GM18867 (cell line): ENCODE measurements around the gene TAF1A.
A peak's percentile ranks its signal among the peaks of the same experiment; 100 is the strongest.

Experiments used
- ATAC-seq: cut with Tn5 transposase; IDR thresholded peaks from one replicate; pipeline ENCODE4 v1.9.1; 2021; ENCODE audit warnings: mild to moderate bottlenecking, moderate library complexity; ENCODE audit not compliant: unreplicated experiment

Gene TAF1A

DNA sequence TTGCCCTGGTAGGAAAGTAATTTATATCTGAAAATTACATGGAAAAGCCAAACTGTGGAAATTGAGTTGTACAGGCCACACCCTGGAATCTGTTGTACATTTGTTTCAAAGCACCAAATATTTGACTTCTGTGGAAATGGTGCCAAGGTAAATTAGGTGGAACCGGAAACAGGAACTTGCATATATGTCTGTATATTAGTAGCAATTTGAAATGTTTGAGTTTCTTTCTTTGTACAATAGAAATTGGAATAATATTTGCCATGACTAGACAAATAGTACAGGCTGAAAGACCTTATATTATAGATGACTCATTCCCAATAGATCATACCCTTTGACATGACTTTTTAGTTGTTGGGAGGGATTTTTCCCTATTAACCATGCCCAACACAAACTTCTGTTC is 10.5 kb upstream of the TAF1A start:
- ATAC-seq: no peak

- peak; percentile 48 for ATAC-seq
Measured at GRCh38 chr1:222596696-222597095, 7.0 kb upstream of the TAF1A start.

GRCh38 chr1:222594789-222595188 is 5.1 kb upstream of the TAF1A start:
- ATAC-seq: no peak

GRCh38 chr1:222592171-222592570 is 2.4 kb upstream of the TAF1A start:
- ATAC-seq: no peak

DNA sequence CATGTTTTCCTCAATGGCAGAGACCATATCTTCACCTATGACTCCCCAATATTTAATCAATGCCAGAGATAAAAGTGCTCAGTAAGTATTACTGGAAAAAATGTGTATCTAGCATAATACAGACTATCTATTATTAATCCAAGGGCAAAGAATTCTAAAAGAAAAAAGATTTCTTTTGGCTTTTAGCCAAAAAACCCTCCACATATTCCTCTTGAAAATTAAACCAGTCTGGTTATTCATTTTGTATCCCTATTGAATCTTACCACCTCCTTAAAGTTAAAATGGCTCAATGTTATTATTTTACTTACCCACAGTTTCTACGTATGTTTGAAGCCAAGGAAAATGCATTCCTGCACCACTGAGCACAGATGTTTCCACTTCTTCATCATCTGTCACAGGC is 1.6 kb downstream of the TAF1A start:
- no peak for ATAC-seq

DNA sequence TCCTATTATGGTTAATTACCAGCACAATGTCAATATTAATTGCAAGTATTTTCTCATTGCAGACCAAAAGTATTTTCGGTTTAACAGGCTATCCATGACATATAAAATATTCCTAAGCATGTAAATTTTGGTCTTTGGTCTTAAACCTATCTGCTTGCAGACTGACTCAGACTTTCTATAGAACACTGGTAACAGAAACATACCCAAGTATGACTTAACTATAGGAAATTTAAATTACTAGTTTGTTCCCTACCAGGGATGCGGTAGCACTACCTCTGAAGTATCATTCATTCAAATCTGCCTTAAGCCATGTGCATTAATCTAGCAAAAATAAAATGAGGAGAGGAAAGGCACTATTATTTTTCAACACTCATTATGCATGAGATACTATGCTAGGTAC is 2.9 kb downstream of the TAF1A start:
- ATAC-seq: no peak

- peak; percentile 83 for ATAC-seq
Measured at GRCh38 chr1:222583079-222583478, 6.7 kb downstream of the TAF1A start.

DNA sequence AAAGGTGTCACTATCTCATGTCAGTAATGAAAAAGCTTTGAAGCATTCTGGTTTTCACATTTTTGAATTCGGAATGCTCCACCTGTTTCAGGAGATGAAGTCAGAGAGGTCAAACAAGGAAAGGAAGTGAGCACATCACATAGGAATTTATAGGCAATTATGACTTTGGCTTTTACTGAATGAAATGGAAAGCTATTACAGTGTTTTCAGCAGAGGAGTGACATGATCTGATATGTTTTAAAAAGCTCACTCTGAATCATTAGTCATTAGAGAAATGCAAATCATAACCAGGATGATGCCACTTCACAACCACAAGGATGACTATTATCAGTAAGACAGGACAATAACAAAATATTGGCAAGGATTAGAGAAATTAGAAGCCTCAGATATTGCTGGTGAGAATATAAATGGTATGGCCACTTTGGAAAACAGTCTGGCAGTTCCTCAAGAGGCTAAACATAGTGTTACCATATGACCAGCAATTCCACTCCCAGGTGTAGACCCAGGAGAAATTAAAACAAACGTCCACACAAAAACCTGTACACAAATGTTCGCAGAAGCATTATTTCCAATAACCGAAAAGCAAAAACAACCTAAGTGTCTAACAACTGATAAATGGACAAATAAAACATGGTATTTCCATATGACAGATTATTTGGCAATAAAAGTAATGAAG is 7.5 kb downstream of the TAF1A start:
- ATAC-seq: peak; percentile 79

DNA sequence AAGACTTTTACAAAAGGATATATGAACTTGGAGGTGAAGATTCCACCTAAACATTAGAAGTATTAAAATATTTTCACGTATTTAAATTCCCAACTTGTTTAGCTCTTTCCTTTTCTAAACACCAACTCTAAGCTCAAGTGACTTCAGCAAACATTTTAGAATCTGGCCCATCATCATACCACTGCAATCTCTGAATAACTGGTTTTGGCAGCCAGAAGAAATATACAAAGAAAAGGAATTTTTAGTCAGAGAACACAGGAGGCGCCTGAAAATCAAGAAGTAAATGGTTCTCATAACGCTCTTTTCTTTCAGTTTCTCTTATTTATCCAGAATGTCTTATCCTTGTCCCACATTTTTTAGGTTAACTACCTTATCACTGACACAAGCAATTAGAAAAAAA is 10.4 kb downstream of the TAF1A start:
- ATAC-seq: no peak

DNA sequence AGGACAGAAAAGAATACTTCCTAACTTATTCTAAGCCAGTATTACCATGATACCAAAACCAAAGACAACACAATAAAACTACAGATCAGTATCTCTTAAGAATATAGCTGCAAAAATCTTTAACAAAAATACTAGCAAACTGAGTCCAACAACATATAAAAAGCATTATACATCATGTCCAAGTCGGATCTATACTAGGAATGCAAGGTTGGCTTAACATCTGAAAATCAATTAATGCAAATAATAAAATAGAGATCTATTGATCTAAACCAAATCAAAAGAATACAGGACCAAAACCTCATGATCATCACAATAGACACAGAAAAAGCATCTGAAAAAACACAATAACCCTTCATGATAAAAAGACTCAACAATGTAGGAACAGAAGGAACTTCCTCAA is 18.9 kb downstream of the TAF1A start:
- no peak for ATAC-seq

DNA sequence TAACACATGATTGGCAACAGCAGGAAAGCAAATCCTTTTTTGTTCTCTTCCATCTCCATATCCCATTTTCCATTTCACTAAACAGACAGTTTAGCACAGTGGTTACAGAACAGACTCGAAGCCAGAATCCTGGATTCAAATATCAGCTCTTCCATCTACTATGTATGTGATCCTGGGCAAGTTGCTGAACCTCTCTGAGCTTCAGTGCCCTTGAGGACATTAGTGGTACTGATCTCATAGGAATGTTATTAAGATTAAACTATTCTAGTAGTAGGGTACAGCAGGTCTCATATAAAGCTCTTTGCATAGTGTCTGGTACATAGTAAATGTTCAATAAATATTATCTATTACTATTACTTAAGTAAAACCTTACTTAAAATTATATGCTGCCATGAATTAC is 28.1 kb downstream of the TAF1A start:
- no peak for ATAC-seq

DNA sequence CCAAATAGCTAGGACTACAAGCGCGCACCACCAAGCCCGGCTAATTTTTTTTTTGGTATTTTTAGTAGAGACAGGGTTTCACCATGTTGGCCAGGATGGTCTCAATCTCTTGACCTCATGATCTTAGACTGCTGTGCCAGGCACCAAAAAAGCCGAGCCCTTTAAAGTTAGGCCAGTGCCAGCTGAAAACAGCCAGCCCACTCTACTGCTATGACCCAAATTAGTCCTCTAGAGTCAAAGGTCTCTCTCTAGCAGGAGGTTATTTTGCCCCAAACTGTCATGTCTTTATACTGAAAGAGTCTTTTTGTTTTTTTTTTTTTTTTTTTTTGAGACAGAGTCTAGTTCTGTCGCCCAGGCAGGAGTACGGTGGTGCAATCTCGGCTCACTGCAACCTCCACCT is 32.2 kb downstream of the TAF1A start:
- ATAC-seq: no peak

- no peak for ATAC-seq
Measured at GRCh38 chr1:222557148-222557547, 32.6 kb downstream of the TAF1A start.

DNA sequence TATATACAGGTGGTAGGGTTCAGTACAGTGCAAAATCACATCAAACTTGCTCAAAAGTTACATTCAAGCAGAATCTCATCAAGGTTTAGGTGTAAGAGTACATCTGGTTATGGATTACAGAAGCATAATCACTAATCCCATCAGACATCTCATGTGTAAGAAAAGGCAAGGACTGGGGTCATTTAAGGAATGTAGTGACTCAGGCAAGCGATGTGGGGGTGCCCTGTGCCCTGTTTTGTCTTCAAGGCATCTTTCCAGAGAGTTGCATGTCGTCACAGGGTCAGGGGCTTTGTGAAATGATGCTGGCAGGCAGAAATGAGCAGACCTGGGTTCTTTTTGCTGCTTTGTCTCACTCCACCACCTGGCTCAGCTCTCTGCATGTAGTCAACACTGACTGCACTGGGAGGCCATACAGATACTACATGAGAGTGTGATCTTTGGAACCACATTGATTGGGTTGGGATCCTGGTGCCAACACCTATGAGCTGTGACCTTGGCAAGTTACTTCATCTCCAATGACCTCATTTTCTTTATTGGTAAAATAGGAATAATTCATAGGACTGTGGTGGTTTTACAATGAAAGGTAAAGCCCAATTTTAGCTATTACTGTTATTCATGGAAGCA is 33.6 kb downstream of the TAF1A start:
- no peak for ATAC-seq

- no peak for ATAC-seq
Measured at GRCh38 chr1:222554177-222554576, 35.6 kb downstream of the TAF1A start.

DNA sequence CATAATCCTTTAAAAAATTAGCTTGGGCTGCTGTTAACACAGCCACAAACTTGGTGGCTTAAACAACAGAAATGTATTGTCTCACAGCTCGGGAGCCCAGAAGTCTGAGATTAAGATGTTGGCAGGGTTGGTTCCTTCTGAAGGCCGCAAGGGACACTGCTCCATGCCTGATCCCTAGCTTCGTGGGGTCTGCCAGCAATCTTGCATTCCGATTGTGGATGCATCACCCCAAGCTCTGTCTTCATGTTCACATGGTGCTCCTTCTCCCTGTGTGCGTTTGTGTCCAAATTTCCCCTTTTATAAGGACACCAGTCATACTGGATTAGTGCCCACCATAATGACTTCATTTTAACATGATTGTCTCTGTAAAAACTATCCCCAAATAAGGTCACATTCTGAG is 36.9 kb downstream of the TAF1A start:
- ATAC-seq: no peak

DNA sequence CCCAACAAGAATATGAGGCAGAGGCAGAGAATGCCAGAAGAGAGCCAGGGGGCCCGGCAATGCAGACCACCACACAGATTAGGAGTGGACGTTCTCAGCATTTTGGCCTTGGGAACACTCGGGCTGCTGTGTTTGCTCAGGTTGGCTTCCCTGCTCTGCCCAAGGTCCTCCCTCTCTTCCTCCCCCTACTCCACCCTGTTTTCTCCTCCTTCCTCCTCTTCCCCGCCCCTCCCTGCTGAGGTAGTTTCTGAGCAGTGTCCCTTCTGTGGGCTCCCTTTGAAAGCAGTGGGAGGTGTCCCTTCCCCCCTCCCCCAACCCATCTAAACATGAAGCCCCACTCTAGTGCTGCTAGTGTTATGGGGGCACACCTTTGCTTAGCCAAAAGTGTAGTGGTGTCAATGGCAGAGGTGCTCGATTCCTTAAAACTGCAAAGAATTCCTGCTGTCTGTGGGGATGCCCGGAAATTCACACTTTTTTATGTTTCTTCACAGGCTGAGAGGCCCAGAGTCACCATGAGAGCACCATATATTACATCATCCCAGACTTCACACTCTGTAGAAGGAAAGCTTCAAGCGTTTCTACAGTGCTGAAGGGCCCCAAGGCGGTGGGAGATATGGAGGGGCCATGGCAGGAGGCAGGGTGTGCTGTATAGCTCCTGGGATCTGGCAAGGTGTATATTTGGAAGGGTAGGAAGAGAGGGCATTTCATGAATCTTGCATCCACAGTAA is 41.6 kb downstream of the TAF1A start, which contains the start of gene HHIPL2:
Gene HHIPL2, minus strand, starts transcription at position 161 of the 728 bp plus-strand sequence. Its CDS starts 60 bp downstream, at position 101.
- no peak for ATAC-seq

GRCh38 chr1:222547260-222547614 is 42.5 kb downstream of the TAF1A start:
- no peak for ATAC-seq

- no peak for ATAC-seq
Measured at GRCh38 chr1:222546548-222547259, 43.0 kb downstream of the TAF1A start.

DNA sequence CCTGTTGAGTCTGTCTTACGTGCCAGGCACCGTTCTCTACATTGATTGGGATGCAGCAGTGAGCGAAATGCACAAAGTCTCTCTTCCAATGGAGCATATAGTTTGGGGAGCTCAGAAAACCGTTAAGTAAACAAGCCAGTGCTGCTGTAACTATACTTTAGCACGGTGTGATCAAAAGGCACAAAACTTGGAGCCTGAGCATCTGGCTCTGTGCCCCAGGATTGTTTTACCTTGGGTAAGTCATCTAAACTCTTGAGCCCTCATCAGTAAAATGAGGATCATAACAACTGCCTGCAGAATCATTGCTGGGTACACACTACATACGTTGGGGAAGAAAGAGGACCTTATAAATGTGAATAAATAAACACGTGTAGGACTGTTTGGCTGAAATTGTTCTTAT is 43.6 kb downstream of the TAF1A start:
- no peak for ATAC-seq

GRCh38 chr1:222543817-222544216 is 45.9 kb downstream of the TAF1A start:
- ATAC-seq: no peak

- ATAC-seq: no peak
Measured at GRCh38 chr1:222540598-222540995, 49.1 kb downstream of the TAF1A start.
